Astrocyte (in vitro differentiated cells and primary cell): ENCODE measurements around the gene GALR1. TPM values are rescaled to one million over a fixed set of nuclear protein-coding genes. Genes with fewer than 3 reads are reported as not detected.

Experiments used
- DNase-seq: peaks from one replicate; pipeline ENCODE4 v3.0.0-alpha.2; 2010; ENCODE audit warnings: low read depth
- FAIRE-seq: peaks from 2 replicates; lab custom pipeline; 2011; peaks lifted over from hg19 to GRCh38; lab: Jason Lieb, UNC
- H2AFZ ChIP-seq: 2 replicates; pipeline ENCODE4 v1.6.0; 2012; ENCODE audit warnings: low read depth, low read length, inconsistent platforms
- H3K27ac ChIP-seq: 2 replicates; pipeline ENCODE4 v1.5.1; 2011; ENCODE audit warnings: low read depth, low read length, inconsistent platforms
- H3K27me3 ChIP-seq: 2 replicates; pipeline ENCODE4 v1.6.0; 2011; ENCODE audit warnings: low read length, inconsistent platforms; ENCODE audit not compliant: insufficient read depth
- H3K36me3 ChIP-seq: 2 replicates; pipeline ENCODE4 v1.5.1; 2011; ENCODE audit warnings: low read length, inconsistent platforms; ENCODE audit not compliant: insufficient read depth
- H3K4me1 ChIP-seq: 2 replicates; pipeline ENCODE4 v1.5.1; 2011; ENCODE audit warnings: low read length, inconsistent platforms; ENCODE audit not compliant: insufficient read depth
- H3K4me2 ChIP-seq: 2 replicates; pipeline ENCODE4 v1.6.0; 2012; ENCODE audit warnings: low read length, inconsistent platforms
- H3K4me3 ChIP-seq: 2 replicates; pipeline ENCODE4 v1.5.1; 2011; ENCODE audit warnings: low read depth, mild to moderate bottlenecking, low read length, inconsistent platforms; ENCODE audit not compliant: insufficient read depth
- H3K79me2 ChIP-seq: 2 replicates; pipeline ENCODE4 v1.6.0; 2012; ENCODE audit warnings: mild to moderate bottlenecking, low read length, inconsistent platforms; ENCODE audit not compliant: insufficient read depth
- H3K9ac ChIP-seq: 2 replicates; pipeline ENCODE4 v1.6.0; 2012; ENCODE audit warnings: mild to moderate bottlenecking, low read length, inconsistent platforms
- H3K9me3 ChIP-seq: 2 replicates; pipeline ENCODE4 v1.5.1; 2012; ENCODE audit warnings: low read depth, mild to moderate bottlenecking, low read length, inconsistent platforms; ENCODE audit not compliant: insufficient read depth
- H4K20me1 ChIP-seq: 2 replicates; pipeline ENCODE4 v1.6.0; 2012; ENCODE audit warnings: low read length, inconsistent platforms; ENCODE audit not compliant: insufficient read depth
- H3K27ac Mint-ChIP-seq: one replicate; pipeline ENCODE4 v1.8.0; 2021; ENCODE audit warnings: mild to moderate bottlenecking, mixed read lengths; ENCODE audit not compliant: unreplicated experiment
- H3K27me3 Mint-ChIP-seq: one replicate; pipeline ENCODE4 v1.8.0; 2021; ENCODE audit warnings: low read depth, mixed read lengths; ENCODE audit not compliant: unreplicated experiment
- H3K36me3 Mint-ChIP-seq: one replicate; pipeline ENCODE4 v1.8.0; 2021; ENCODE audit warnings: low read depth, mixed read lengths; ENCODE audit not compliant: unreplicated experiment
- H3K4me1 Mint-ChIP-seq: one replicate; pipeline ENCODE4 v1.8.0; 2021; ENCODE audit warnings: low read depth, mixed read lengths; ENCODE audit not compliant: unreplicated experiment
- H3K4me3 Mint-ChIP-seq: one replicate; pipeline ENCODE4 v1.8.0; 2021; ENCODE audit warnings: mild to moderate bottlenecking, moderate library complexity, mixed read lengths; ENCODE audit not compliant: unreplicated experiment
- H3K9me3 Mint-ChIP-seq: one replicate; pipeline ENCODE4 v1.8.0; 2021; ENCODE audit warnings: mild to moderate bottlenecking, mixed read lengths; ENCODE audit not compliant: unreplicated experiment
- CTCF ChIP-seq: IDR thresholded peaks from 2 replicates; pipeline ENCODE4 v1.5.1; 2011; ENCODE audit warnings: low read depth, mild to moderate bottlenecking, inconsistent platforms, low read length, moderate library complexity; ENCODE audit not compliant: insufficient read depth
- EZH2 ChIP-seq: IDR thresholded peaks from 2 replicates; pipeline ENCODE4 v1.6.1; 2012; ENCODE audit warnings: mild to moderate bottlenecking, low read length, inconsistent platforms; ENCODE audit not compliant: insufficient read depth
- total RNA-seq: library from RNA; stranded (reverse); gene quantifications from 2 replicates; pipeline ENCODE4 v1.2.1, GENCODE V29; 2021

GALR1 gene
- total RNA-seq, 1 donor from 2014 or later: not detected

- H3K36me3 ChIP-seq: no peaks in the 10 kb centered on the region
- H3K4me1 ChIP-seq: peaks cover 4% of the 10 kb centered on the region
- no peak overlapping the region for H3K27ac Mint-ChIP-seq
- H3K9me3 Mint-ChIP-seq: peaks cover 5% of the 10 kb centered on the region
- H3K27me3 Mint-ChIP-seq: peaks cover 5% of the 10 kb centered on the region
- H3K36me3 Mint-ChIP-seq: no peaks in the 10 kb centered on the region
- no peaks in the 10 kb centered on the region for H3K9me3 ChIP-seq
- no peak overlapping the region for H3K4me3 ChIP-seq
- no peak overlapping the region for H3K9ac ChIP-seq
- no peak overlapping the region for H3K4me3 Mint-ChIP-seq
- H4K20me1 ChIP-seq: no peaks in the 10 kb centered on the region
- FAIRE-seq: no peak
- no peaks in the 10 kb centered on the region for H3K79me2 ChIP-seq
- TF ChIP-seq EZH2 (no peak), CTCF (no peak)
- no peak overlapping the region for H3K4me2 ChIP-seq
- DNase-seq: no peak
- H3K27me3 ChIP-seq: no peaks in the 10 kb centered on the region
- H2AFZ ChIP-seq: no peak overlapping the region
- H3K27ac ChIP-seq: no peak overlapping the region
- H3K4me1 Mint-ChIP-seq: peaks cover 17% of the 10 kb centered on the region
Observed at GRCh38 chr18:77203071-77203470, 46.6 kb upstream of the GALR1 start.

- Histone ChIP-seq H3K27me3 (no peaks in the 10 kb centered on the region), H3K9me3 (no peaks in the 10 kb centered on the region), H3K36me3 (no peaks in the 10 kb centered on the region), H4K20me1 (no peaks in the 10 kb centered on the region), H3K4me3 (no peak overlapping the region), H3K27ac (no peak overlapping the region), H3K79me2 (no peaks in the 10 kb centered on the region), H2AFZ (no peak overlapping the region), H3K4me2 (no peak overlapping the region), H3K9ac (no peak overlapping the region), H3K4me1 (peaks cover 4% of the 10 kb centered on the region)
- FAIRE-seq (no peak), DNase-seq (no peak)
- Mint-ChIP-seq H3K36me3 (no peaks in the 10 kb centered on the region), H3K27me3 (peaks cover 4% of the 10 kb centered on the region), H3K27ac (no peak overlapping the region), H3K9me3 (peaks cover 8% of the 10 kb centered on the region), H3K4me1 (peaks cover 23% of the 10 kb centered on the region), H3K4me3 (no peak overlapping the region)
- no peak for TF ChIP-seq CTCF
- no peak for TF ChIP-seq EZH2
Observed at GRCh38 chr18:77203851-77204250, 45.8 kb upstream of the GALR1 start.

DNA sequence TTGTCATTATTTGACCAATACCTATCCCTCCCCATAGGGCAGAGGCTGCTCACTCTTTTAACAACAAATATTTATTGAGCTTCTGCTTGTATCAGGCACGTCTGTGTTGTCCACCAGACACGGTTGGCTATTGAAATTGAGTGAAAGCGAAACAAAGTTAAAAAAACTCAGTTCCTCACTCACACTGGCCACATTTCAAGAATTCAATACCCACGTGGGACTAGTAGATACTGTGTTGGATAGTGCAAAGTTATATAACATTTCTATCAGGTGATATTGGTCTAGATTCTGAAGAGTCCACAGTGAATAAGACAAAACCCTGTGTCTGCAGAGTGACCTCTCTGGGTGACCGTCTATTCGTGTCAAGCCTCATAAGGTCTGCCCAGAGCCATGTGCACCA lies 43.9 kb upstream of the GALR1 start:
- Histone ChIP-seq H3K4me3 (no peak overlapping the region), H3K9ac (no peak overlapping the region), H3K27me3 (no peaks in the 10 kb centered on the region), H4K20me1 (no peaks in the 10 kb centered on the region), H3K4me2 (no peak overlapping the region), H2AFZ (no peak overlapping the region), H3K27ac (no peak overlapping the region), H3K4me1 (peaks cover 13% of the 10 kb centered on the region), H3K79me2 (no peaks in the 10 kb centered on the region), H3K9me3 (no peaks in the 10 kb centered on the region), H3K36me3 (no peaks in the 10 kb centered on the region)
- no peaks in the 10 kb centered on the region for H3K27me3 Mint-ChIP-seq
- FAIRE-seq (no peak), DNase-seq (no peak)
- H3K4me3 Mint-ChIP-seq: no peak overlapping the region
- no peak for TF ChIP-seq CTCF
- TF ChIP-seq EZH2: no peak
- H3K27ac Mint-ChIP-seq: no peak overlapping the region
- peaks cover 8% of the 10 kb centered on the region for H3K9me3 Mint-ChIP-seq
- H3K36me3 Mint-ChIP-seq: no peaks in the 10 kb centered on the region
- peaks cover 28% of the 10 kb centered on the region for H3K4me1 Mint-ChIP-seq
